Calu3 (cell line): ENCODE data around the gene C3orf52. TPM values are rescaled to one million over a fixed set of nuclear protein-coding genes. Genes with fewer than 3 reads are reported as not detected.

ENCODE experiments used
- BruUV-seq: library from RNA; stranded (reverse); fragments of 400-500 nt; replicated peaks from 2 replicates; lab custom pipeline; 2021; lab: Mats Ljungman, UMichigan
- CTCF ChIA-PET: fragments of 300-600 bp; sonication (Branson Sonifier 250); formaldehyde crosslinking; loops from one replicate; lab custom pipeline; 2022; ENCODE audit warnings: antibody characterized with exemption; lab: Charles Lee
- DNase-seq: peaks from one replicate; pipeline ENCODE4 v3.0.0; 2022
- H3K27ac Mint-ChIP-seq: one replicate; pipeline ENCODE4 v1.8.0; 2022; ENCODE audit warnings: mixed read lengths; ENCODE audit not compliant: unreplicated experiment
- H3K27me3 Mint-ChIP-seq: one replicate; pipeline ENCODE4 v1.8.0; 2022; ENCODE audit warnings: mixed read lengths; ENCODE audit not compliant: unreplicated experiment
- H3K36me3 Mint-ChIP-seq: one replicate; pipeline ENCODE4 v1.8.0; 2022; ENCODE audit warnings: mild to moderate bottlenecking, moderate library complexity, mixed read lengths; ENCODE audit not compliant: insufficient read depth, unreplicated experiment
- H3K4me1 Mint-ChIP-seq: one replicate; pipeline ENCODE4 v1.8.0; 2022; ENCODE audit warnings: mild to moderate bottlenecking, low read depth, mixed read lengths; ENCODE audit not compliant: unreplicated experiment
- H3K4me3 Mint-ChIP-seq: one replicate; pipeline ENCODE4 v1.8.0; 2022; ENCODE audit warnings: mild to moderate bottlenecking, low read depth, moderate library complexity, mixed read lengths; ENCODE audit not compliant: unreplicated experiment
- H3K9me3 Mint-ChIP-seq: one replicate; pipeline ENCODE4 v1.8.0; 2022; ENCODE audit warnings: low read depth, mixed read lengths; ENCODE audit not compliant: unreplicated experiment
- intact Hi-C: fragments of 100-400 bp; cut with micrococcal nuclease; formaldehyde crosslinking; loops from one replicate; pipeline ENCODE4 v1.10.0; 2022; ENCODE audit not compliant: unreplicated experiment
- total RNA-seq: library from RNA; stranded (reverse); gene quantifications from 2 replicates; pipeline ENCODE4 v1.2.3, GENCODE V29; 2022
- TF ChIP-seq, protein P1 (sequence below): fragments of 200-600 bp; IDR thresholded peaks from one replicate; pipeline ENCODE4 v1.8.0; 2022; ENCODE audit warnings: antibody characterized with exemption; ENCODE audit not compliant: unreplicated experiment

Gene C3orf52
- total RNA-seq, 1 experiment from 2014 or later, result 28.2 TPM

DNA sequence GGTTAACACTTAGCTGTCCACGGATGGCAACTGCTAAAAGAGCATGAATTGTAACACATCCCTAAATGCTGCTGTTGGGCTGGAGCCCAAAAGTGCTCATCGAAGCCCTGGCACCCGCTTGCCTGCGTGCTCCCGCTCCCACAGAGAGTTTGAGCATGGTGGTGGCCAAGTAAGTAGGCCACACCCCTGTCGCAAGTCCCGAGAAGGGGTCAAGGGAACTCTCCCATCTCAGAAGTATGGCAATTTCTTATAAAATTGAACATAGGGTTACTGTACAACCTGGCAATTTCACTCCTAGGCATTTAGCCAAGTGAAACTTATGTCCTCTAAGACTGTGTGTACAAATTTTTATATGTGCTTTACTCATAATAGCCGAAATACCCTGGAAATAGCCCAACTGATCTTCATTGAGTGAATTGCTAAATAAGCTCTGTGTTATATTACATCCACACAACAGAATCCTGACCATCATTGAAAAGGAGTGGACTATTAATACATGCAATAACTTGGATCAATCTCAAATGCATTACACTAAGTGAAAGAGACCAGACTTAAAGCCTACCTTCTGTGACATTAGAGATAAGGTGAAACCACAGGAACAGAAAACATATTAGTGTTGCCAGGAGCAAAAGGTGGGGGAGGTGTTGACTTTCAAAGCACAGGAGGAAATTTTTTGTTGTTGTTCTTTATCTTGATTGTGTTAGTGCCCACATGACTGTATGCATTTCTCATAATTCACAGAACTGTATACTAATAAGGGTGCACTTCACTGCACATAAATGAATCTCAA is 48.3 kb downstream of the C3orf52 start:
- TF ChIP-seq, protein P1, sequence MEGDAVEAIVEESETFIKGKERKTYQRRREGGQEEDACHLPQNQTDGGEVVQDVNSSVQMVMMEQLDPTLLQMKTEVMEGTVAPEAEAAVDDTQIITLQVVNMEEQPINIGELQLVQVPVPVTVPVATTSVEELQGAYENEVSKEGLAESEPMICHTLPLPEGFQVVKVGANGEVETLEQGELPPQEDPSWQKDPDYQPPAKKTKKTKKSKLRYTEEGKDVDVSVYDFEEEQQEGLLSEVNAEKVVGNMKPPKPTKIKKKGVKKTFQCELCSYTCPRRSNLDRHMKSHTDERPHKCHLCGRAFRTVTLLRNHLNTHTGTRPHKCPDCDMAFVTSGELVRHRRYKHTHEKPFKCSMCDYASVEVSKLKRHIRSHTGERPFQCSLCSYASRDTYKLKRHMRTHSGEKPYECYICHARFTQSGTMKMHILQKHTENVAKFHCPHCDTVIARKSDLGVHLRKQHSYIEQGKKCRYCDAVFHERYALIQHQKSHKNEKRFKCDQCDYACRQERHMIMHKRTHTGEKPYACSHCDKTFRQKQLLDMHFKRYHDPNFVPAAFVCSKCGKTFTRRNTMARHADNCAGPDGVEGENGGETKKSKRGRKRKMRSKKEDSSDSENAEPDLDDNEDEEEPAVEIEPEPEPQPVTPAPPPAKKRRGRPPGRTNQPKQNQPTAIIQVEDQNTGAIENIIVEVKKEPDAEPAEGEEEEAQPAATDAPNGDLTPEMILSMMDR, result no peak
- CTCF ChIA-PET, result interaction anchor here (0.7 kb wide), 1 partner anchor 44 kb away, joined by 3 read pairs; no protein-coding TSS in a partner anchor
- no peak for DNase-seq
- H3K9me3 Mint-ChIP-seq, result no peaks in the 10 kb centered on the region
- no peak overlapping the region for H3K4me3 Mint-ChIP-seq
- H3K36me3 Mint-ChIP-seq, result peaks cover 5% of the 10 kb centered on the region
- intact Hi-C loops, result loop anchor here (5.0 to 10.0 kb wide), 2 partner anchors 190 to 383 kb away; no protein-coding TSS in a partner anchor
- H3K4me1 Mint-ChIP-seq, result peaks cover 10% of the 10 kb centered on the region
- no TSS peak for BruUV-seq
- no peak overlapping the region for H3K27ac Mint-ChIP-seq
- no peaks in the 10 kb centered on the region for H3K27me3 Mint-ChIP-seq

DNA sequence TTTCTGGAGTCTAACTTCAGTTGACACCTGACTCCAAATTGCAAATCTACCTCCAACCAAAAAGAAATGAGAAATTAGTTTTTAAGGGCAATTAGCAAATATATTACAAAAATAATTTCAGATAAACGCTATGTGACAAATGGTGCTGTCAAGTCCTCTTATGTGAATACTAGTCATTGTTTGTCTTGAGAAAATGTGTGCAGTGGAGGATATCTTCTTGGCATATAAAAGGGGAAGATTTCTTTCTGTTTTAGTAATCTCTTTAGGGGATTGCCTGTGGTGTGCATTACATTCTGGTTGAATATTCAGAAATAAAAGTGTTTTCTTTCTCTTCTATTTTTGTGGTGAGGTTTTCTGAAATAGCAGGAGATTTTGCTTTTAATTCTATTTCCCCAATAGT is 49.9 kb downstream of the C3orf52 start:
- H3K4me3 Mint-ChIP-seq, result no peak overlapping the region
- TF ChIP-seq, protein P1, result no peak
- BruUV-seq, result no TSS peak
- peaks cover 5% of the 10 kb centered on the region for H3K36me3 Mint-ChIP-seq
- CTCF ChIA-PET, result no interaction called here
- no peaks in the 10 kb centered on the region for H3K27me3 Mint-ChIP-seq
- H3K4me1 Mint-ChIP-seq, result peaks cover 10% of the 10 kb centered on the region
- no peak for DNase-seq
- H3K9me3 Mint-ChIP-seq, result no peaks in the 10 kb centered on the region
- no peak overlapping the region for H3K27ac Mint-ChIP-seq
- intact Hi-C loops, result loop anchor here (5.0 to 10.0 kb wide), 2 partner anchors 189 to 381 kb away; no protein-coding TSS in a partner anchor

- peaks cover 10% of the 10 kb centered on the region for H3K4me1 Mint-ChIP-seq
- DNase-seq, result peak; percentile 26
- H3K27me3 Mint-ChIP-seq, result no peaks in the 10 kb centered on the region
- intact Hi-C loops, result loop anchor here (1.0 to 10.0 kb wide), 3 partner anchors 188 to 394 kb away; no protein-coding TSS in a partner anchor
- H3K4me3 Mint-ChIP-seq, result no peak overlapping the region
- peaks cover 5% of the 10 kb centered on the region for H3K36me3 Mint-ChIP-seq
- CTCF ChIA-PET, result interaction anchor here (0.5 to 1.0 kb wide), 4 partner anchors 8 to 185 kb away, joined by 3 to 8 read pairs (median 3); partner anchors contain the start of gene SLC9C1
- no peak overlapping the region for H3K27ac Mint-ChIP-seq
- TF ChIP-seq, protein P1, result peak; percentile 26
- no peaks in the 10 kb centered on the region for H3K9me3 Mint-ChIP-seq
- no TSS peak for BruUV-seq
Observed at GRCh38 chr3:112136959-112137693, 50.9 kb downstream of the C3orf52 start.

GRCh38 chr3:112137781-112138180 is 51.6 kb downstream of the C3orf52 start:
- Mint-ChIP-seq H3K9me3 (no peaks in the 10 kb centered on the region), H3K4me1 (peaks cover 10% of the 10 kb centered on the region), H3K27me3 (no peaks in the 10 kb centered on the region), H3K27ac (no peak overlapping the region), H3K4me3 (no peak overlapping the region), H3K36me3 (peaks cover 5% of the 10 kb centered on the region)
- TF ChIP-seq, protein P1, result no peak
- CTCF ChIA-PET, result interaction anchor here (1.0 kb wide), 1 partner anchor 185 kb away, joined by 3 read pairs; no protein-coding TSS in a partner anchor
- intact Hi-C loops, result loop anchor here (1.0 to 10.0 kb wide), 3 partner anchors 187 to 394 kb away; no protein-coding TSS in a partner anchor
- DNase-seq, result no peak
- BruUV-seq, result no TSS peak
